Measurements from ENCODE around the gene SPIRE2. TPM values are rescaled to one million over a fixed set of nuclear protein-coding genes. Genes with fewer than 3 reads are reported as not detected.
A peak's percentile ranks its signal among the peaks of the same experiment; 100 is the strongest.

Gene SPIRE2
- total and polyA plus RNA-seq, 2 experiments from 2014 or later = 18.4 to 21.7 TPM

- Histone ChIP-seq H2AFZ (no peak overlapping the region), H3K79me2 (no peaks in the 10 kb centered on the region), H4K20me1 (ENCODE audit: insufficient read depth, poor library complexity, severe bottlenecking) (no peaks in the 10 kb centered on the region), H3K4me3 (no peak overlapping the region), H3K9me3 (ENCODE audit: low read depth) (no peaks in the 10 kb centered on the region), H3K36me3 (replicated peaks; ENCODE audit: insufficient read depth, low read depth) (no peaks in the 10 kb centered on the region), H3K27ac (no peak overlapping the region), H3K9me2 (replicated peaks; ENCODE audit: insufficient read depth) (no peaks in the 10 kb centered on the region), H3K27me3 (no peaks in the 10 kb centered on the region), H3K4me2 (no peak overlapping the region), H3K4me1 (ENCODE audit: insufficient read depth) (no peaks in the 10 kb centered on the region)
- 87% methylated on average over 16 of the region's 16 CpGs for WGBS (ENCODE audit: low lambda C conversion rate, missing lambda C conversion rate)
- TF ChIP-seq EZH2 (IDR thresholded peaks at IDR 0.05; ENCODE audit: borderline replicate concordance) = no peak
- TF ChIP-seq EZH2phosphoT487 (IDR thresholded peaks at IDR 0.05; ENCODE audit: low read depth, severe bottlenecking, unreplicated experiment) = no peak
- no peak for TF ChIP-seq CTCF (IDR thresholded peaks at IDR 0.05; ENCODE audit: poor library complexity)
- DNase-seq (ENCODE audit: low spot score) = no peak
Observed at GRCh38 chr16:89859615-89860007, 31.3 kb downstream of the SPIRE2 start.

DNA sequence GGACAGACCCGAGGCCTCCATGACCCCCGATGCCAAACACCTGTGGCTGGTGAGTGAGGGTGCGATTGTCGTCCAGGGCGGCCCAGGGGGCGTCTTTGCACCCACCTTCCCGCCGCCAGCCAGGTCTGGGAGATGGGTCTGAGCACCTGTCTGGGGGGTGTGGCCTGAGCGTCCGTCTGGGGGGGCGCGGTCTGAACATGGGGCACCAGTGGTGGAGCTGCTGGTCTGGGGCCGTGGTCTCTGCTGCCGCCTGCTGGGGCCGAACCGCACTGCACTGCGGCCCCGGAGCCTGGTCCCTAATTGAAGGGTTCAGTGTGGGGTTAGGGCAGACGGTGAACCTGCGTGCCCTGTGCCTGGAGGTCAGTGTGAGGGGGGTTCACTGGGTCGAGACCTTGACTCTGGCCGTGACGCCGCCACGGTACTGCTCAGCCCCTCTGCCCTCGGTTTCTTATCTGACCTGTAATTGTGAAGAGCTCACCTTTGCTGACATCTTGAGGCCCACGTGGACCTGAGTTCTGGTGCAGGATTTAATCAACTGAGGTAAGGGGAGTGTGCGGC lies 32.6 kb downstream of the SPIRE2 start:
- Histone ChIP-seq H3K27me3 (no peaks in the 10 kb centered on the region), H4K20me1 (ENCODE audit: insufficient read depth, poor library complexity, severe bottlenecking) (no peaks in the 10 kb centered on the region), H3K4me1 (ENCODE audit: insufficient read depth) (no peaks in the 10 kb centered on the region), H3K36me3 (replicated peaks; ENCODE audit: insufficient read depth, low read depth) (no peaks in the 10 kb centered on the region), H3K9me3 (ENCODE audit: low read depth) (no peaks in the 10 kb centered on the region), H2AFZ (no peak overlapping the region), H3K4me2 (no peak overlapping the region), H3K9me2 (replicated peaks; ENCODE audit: insufficient read depth) (no peaks in the 10 kb centered on the region), H3K4me3 (no peak overlapping the region), H3K27ac (no peak overlapping the region), H3K79me2 (no peaks in the 10 kb centered on the region)
- WGBS (ENCODE audit: low lambda C conversion rate, missing lambda C conversion rate) = 38% methylated on average over 21 of the region's 28 CpGs
- TF ChIP-seq EZH2 (IDR thresholded peaks at IDR 0.05; ENCODE audit: borderline replicate concordance) (no peak), CTCF (IDR thresholded peaks at IDR 0.05; ENCODE audit: poor library complexity) (peak; percentile 91)
- peak; percentile 71 for DNase-seq (ENCODE audit: low spot score)

DNA sequence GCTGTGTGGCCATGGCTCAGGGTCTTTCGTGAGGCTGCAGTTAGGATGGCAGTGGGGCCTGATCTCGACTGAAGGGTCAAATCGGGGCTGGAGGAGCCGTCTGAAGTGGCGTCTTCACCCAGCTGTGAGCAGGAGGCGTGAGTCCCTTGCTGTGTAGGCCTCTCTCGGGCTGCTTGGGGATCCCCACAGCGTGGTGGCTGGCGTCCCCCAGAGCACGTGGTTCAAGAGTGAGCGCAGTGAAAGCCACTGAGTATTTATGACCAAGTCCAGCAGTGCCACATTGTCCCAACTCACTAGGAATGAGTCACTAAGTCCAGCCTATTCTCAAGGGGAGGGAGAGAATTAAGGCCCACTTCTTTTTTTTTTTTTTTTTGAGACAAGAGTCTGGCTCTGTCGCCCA lies 33.4 kb downstream of the SPIRE2 start:
- no peak for TF ChIP-seq CTCF (IDR thresholded peaks at IDR 0.05; ENCODE audit: poor library complexity)
- TF ChIP-seq EZH2phosphoT487 (IDR thresholded peaks at IDR 0.05; ENCODE audit: low read depth, severe bottlenecking, unreplicated experiment) = no peak
- no peak for TF ChIP-seq EZH2 (IDR thresholded peaks at IDR 0.05; ENCODE audit: borderline replicate concordance)
- H2AFZ ChIP-seq = no peak overlapping the region
- no peak for DNase-seq (ENCODE audit: low spot score)
- no peaks in the 10 kb centered on the region for H4K20me1 ChIP-seq (ENCODE audit: insufficient read depth, poor library complexity, severe bottlenecking)
- no peaks in the 10 kb centered on the region for H3K36me3 ChIP-seq (replicated peaks; ENCODE audit: insufficient read depth, low read depth)
- no peak overlapping the region for H3K4me2 ChIP-seq
- H3K4me3 ChIP-seq = no peak overlapping the region
- 96% methylated on average over 11 of the region's 12 CpGs for WGBS (ENCODE audit: low lambda C conversion rate, missing lambda C conversion rate)
- no peaks in the 10 kb centered on the region for H3K4me1 ChIP-seq (ENCODE audit: insufficient read depth)
- H3K27me3 ChIP-seq = no peaks in the 10 kb centered on the region
- no peaks in the 10 kb centered on the region for H3K9me2 ChIP-seq (replicated peaks; ENCODE audit: insufficient read depth)
- no peaks in the 10 kb centered on the region for H3K9me3 ChIP-seq (ENCODE audit: low read depth)
- H3K79me2 ChIP-seq = no peaks in the 10 kb centered on the region
- no peak overlapping the region for H3K27ac ChIP-seq

DNA sequence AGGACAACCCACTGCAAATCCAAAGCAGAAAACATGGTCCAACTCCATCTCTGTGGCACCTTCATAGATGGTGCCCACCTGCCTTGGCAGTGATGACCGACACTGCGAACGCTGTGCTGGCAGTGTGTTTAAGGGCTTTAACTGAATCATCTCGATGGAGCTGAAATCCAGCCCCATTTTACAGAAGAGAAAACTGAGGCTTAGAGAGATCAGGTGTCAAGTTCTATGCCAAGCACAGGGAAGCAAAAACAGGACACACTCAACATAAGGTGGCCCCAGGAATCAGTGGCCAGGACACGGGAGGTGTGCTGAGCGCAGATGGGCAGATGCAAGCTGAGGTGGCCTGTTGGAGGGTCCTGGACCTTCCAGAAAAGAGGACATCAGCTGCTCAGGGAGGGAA lies 34.5 kb downstream of the SPIRE2 start:
- no peaks in the 10 kb centered on the region for H3K4me1 ChIP-seq (ENCODE audit: insufficient read depth)
- no peak overlapping the region for H3K4me2 ChIP-seq
- H4K20me1 ChIP-seq (ENCODE audit: insufficient read depth, poor library complexity, severe bottlenecking) = no peaks in the 10 kb centered on the region
- TF ChIP-seq EZH2phosphoT487 (IDR thresholded peaks at IDR 0.05; ENCODE audit: low read depth, severe bottlenecking, unreplicated experiment) = no peak
- TF ChIP-seq EZH2 (IDR thresholded peaks at IDR 0.05; ENCODE audit: borderline replicate concordance) = no peak
- TF ChIP-seq CTCF (IDR thresholded peaks at IDR 0.05; ENCODE audit: poor library complexity) = no peak
- no peaks in the 10 kb centered on the region for H3K79me2 ChIP-seq
- no peaks in the 10 kb centered on the region for H3K9me2 ChIP-seq (replicated peaks; ENCODE audit: insufficient read depth)
- H3K4me3 ChIP-seq = no peak overlapping the region
- H3K27ac ChIP-seq = no peak overlapping the region
- DNase-seq (ENCODE audit: low spot score) = no peak
- 100% methylated on average over 6 of the region's 6 CpGs for WGBS (ENCODE audit: low lambda C conversion rate, missing lambda C conversion rate)
- no peak overlapping the region for H2AFZ ChIP-seq
- no peaks in the 10 kb centered on the region for H3K27me3 ChIP-seq
- no peaks in the 10 kb centered on the region for H3K36me3 ChIP-seq (replicated peaks; ENCODE audit: insufficient read depth, low read depth)
- H3K9me3 ChIP-seq (ENCODE audit: low read depth) = no peaks in the 10 kb centered on the region

All from hepatocyte (in vitro differentiated cells).